HG02759 (cell line): ENCODE measurements around the gene TNFSF8.

Source experiments
- ATAC-seq: cut with Tn5 transposase; IDR thresholded peaks from one replicate; pipeline ENCODE4 v1.9.1; 2021; ENCODE audit warnings: mild to moderate bottlenecking, moderate library complexity; ENCODE audit not compliant: unreplicated experiment

The TNFSF8 gene

GRCh38 chr9:114878879-114879564 lies 51.4 kb downstream of the TNFSF8 start:
- ATAC-seq: no peak

- no peak for ATAC-seq
These were observed 60.5 kb downstream of the TNFSF8 start for GRCh38 chr9:114869845-114870244.

DNA sequence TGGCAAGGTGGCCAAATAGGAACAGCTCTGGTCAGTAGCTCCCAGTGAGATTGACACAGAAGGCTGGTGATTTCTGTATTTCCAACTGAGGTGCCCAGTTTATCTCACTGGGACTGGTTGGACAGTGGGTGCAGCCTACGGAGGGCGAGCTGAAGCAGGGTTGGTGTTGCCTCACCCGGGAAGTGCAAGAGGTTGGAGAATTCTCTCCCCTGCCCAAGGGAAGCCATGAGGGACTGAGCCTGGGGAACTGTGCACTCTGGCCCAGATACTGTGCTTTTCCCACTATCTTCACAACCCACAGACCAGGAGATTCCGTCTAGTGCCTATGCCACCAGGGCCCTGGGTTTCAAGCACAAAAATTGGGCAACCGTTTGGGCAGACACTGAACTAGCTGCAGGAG lies 61.0 kb downstream of the TNFSF8 start:
- no peak for ATAC-seq

- ATAC-seq: no peak
These were observed 63.1 kb downstream of the TNFSF8 start for GRCh38 chr9:114867327-114867726.

GRCh38 chr9:114864471-114864870 lies 65.9 kb downstream of the TNFSF8 start:
- no peak for ATAC-seq

- ATAC-seq: no peak
These were observed 68.3 kb downstream of the TNFSF8 start for GRCh38 chr9:114861922-114862605.

DNA sequence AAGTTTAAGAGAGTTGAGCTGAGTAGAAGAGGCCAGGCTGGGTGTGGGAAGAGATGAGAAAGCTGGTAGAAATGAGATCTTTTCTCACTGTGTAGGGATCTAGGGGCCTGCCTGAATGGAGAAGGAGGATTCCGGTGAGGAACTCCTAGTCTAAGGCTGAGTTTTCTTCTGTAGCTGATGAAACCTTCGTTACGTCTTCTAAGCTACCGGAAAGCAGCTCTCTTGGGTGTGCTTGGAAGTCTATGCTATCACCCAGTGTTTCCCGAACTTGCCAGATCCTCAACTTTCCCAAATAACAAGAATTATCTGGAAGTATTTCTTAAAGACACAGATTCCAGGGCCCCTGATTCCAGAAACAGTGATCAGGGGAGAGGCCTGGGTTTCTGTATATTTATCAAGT lies 69.1 kb downstream of the TNFSF8 start:
- ATAC-seq: no peak

GRCh38 chr9:114860187-114860586 lies 70.2 kb downstream of the TNFSF8 start:
- ATAC-seq: no peak

GRCh38 chr9:114856942-114857315 lies 73.5 kb downstream of the TNFSF8 start:
- no peak for ATAC-seq

GRCh38 chr9:114856215-114856941 lies 74.0 kb downstream of the TNFSF8 start:
- no peak for ATAC-seq

DNA sequence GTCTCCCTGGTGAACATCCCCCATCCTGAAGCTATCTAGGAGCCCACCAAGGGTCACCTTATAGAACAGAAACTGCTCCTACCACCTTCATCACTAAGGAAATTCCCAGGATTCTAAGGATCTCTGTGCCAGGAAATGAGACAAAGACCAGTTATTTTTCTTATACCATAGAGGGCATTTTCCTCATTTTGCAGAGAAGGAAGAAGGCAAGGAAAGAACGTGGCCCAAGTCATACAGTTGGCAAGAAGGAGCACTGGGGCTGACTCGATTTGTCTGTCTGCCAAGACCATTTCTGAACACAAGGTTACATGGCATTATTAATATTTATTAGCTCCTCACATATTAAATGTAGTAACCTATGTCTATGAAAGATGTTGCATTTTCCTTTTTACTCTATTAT lies 74.9 kb downstream of the TNFSF8 start:
- no peak for ATAC-seq

GRCh38 chr9:114854736-114855355 lies 75.5 kb downstream of the TNFSF8 start:
- no peak for ATAC-seq

- ATAC-seq: no peak
These were observed 77.1 kb downstream of the TNFSF8 start for GRCh38 chr9:114853071-114853855.

GRCh38 chr9:114852050-114852594 lies 78.3 kb downstream of the TNFSF8 start:
- no peak for ATAC-seq

DNA sequence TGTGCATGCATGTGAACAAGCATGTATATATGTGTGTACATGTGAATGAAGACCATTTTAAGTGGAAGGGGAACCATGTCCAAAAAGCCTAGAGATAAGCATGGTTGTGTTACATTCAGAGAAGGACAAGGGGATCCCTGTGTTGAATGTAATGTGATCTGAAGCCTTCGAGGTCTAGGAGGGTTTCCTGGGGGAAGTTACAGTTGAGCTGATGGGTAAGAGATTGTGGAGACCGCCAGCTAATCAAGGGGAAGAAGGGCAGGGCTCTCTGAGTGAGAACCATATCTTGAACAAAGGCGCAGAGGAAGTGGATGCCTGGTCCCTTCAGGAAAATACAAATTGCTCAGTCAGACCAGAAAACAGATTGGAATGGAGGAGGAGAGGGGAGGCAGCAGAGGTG lies 79.1 kb downstream of the TNFSF8 start:
- ATAC-seq: no peak
